HFF-Myc (cell line): Measurements from ENCODE around the gene PDAP1.
A peak's percentile ranks its signal among the peaks of the same experiment; 100 is the strongest.

Experiments used
- DNase-seq: peaks from one replicate; pipeline ENCODE4 v3.0.0-alpha.2; 2011; ENCODE audit warnings: low read depth; ENCODE audit errors: extremely low read depth
- H3K4me3 ChIP-seq: replicated peaks from 2 replicates; pipeline ENCODE4 v1.5.1; 2011; ENCODE audit warnings: low read depth, mild to moderate bottlenecking, control low read depth, low read length
- TF ChIP-seq, protein P1 (sequence below): IDR thresholded peaks from 2 replicates; pipeline ENCODE4 v1.5.1; 2012; ENCODE audit warnings: mild to moderate bottlenecking, low read depth, low read length, control low read depth; ENCODE audit errors: missing control alignments

Gene PDAP1, protein sequence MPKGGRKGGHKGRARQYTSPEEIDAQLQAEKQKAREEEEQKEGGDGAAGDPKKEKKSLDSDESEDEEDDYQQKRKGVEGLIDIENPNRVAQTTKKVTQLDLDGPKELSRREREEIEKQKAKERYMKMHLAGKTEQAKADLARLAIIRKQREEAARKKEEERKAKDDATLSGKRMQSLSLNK

DNA sequence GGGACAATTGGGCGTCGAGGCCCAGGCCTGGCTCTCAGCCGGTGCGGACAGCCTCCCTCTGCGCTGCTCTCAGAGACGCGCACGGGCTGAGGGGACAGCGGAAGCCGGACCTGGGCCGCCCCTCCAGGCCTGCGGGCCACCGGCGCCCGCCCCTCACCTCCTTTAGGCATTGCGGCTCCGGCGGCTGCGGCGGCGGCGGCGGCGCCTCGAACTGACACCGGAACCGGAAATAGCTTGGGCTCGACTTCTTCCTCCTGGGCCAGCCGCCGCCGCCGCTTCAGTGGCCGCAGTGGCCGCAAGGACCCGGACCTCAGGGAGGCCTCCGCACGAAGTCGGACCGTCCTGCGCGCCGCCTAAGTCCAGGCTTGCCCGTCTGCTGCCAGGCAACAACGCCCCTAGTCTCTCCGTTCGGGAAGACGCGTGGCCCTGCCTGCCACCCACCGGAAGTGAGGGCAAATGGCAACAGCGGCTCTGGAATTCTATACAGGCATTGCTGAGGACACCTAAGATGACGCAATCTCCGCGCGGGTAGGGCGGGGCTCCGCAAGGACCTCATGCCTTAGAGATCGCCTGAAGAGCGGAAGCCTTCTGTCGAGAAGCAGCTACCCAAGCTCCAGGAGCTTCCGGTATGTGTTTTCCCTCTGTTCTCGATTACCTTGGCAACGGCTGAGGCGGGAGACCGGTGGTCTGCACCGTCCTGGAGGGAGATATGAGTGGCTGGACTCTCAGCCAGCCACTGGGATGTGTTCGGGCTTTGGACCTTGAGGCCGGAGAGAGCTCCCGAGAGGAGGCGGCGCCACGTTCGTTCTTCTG lies at the start of gene PDAP1, which contains the start of gene BUD31:
Gene PDAP1, minus strand, starts transcription at position 219 of the 813 bp plus-strand sequence. Its CDS starts 49 bp downstream, at position 170.
Gene BUD31, plus strand, starts transcription at position 591 of the 813 bp plus-strand sequence. CDS start 2,124 bp downstream, outside the sequence.
- peak; percentile 85 for DNase-seq
- TF ChIP-seq, protein P1, sequence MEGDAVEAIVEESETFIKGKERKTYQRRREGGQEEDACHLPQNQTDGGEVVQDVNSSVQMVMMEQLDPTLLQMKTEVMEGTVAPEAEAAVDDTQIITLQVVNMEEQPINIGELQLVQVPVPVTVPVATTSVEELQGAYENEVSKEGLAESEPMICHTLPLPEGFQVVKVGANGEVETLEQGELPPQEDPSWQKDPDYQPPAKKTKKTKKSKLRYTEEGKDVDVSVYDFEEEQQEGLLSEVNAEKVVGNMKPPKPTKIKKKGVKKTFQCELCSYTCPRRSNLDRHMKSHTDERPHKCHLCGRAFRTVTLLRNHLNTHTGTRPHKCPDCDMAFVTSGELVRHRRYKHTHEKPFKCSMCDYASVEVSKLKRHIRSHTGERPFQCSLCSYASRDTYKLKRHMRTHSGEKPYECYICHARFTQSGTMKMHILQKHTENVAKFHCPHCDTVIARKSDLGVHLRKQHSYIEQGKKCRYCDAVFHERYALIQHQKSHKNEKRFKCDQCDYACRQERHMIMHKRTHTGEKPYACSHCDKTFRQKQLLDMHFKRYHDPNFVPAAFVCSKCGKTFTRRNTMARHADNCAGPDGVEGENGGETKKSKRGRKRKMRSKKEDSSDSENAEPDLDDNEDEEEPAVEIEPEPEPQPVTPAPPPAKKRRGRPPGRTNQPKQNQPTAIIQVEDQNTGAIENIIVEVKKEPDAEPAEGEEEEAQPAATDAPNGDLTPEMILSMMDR = no peak

GRCh38 chr7:99457650-99458493 lies 49.5 kb upstream of the PDAP1 start:
- no peak overlapping the region for H3K4me3 ChIP-seq
- TF ChIP-seq, protein P1 = no peak
- no peak for DNase-seq

More for the DNA sequence above, at the start of gene PDAP1, which contains the start of gene BUD31:
- H3K4me3 ChIP-seq = peak within 1 kb of the TSS; percentile 99

DNA sequence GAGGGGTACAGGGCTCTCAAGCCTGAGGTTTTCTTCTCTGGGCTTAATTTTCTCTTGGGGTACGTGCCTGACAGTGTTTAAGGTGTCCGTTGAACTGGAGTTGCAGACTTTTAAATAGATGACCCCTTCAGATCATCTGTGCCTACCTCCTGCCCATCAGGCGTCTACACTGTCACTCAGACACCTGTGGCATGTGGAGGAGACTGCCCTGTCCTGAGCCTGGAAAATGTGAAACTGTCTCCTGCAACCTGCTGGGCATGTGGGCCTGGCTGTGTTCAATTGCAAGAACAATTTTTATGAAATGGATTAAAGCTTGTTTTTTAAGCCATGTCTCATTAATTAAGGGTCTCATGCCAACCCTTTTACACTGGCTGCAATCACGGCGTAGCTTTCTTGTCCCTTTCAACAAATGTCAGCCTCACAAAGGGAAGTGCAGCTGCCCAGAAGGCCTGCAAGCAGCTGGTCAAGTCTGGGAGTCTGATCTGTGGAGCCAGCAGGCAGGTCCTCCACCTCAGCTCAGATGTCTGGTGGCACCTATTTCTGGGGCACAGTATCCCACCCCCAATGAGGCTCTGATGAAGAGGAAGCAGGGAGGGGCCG lies 48.8 kb upstream of the PDAP1 start:
- no peak overlapping the region for H3K4me3 ChIP-seq
- TF ChIP-seq, protein P1 = no peak
- DNase-seq = no peak

DNA sequence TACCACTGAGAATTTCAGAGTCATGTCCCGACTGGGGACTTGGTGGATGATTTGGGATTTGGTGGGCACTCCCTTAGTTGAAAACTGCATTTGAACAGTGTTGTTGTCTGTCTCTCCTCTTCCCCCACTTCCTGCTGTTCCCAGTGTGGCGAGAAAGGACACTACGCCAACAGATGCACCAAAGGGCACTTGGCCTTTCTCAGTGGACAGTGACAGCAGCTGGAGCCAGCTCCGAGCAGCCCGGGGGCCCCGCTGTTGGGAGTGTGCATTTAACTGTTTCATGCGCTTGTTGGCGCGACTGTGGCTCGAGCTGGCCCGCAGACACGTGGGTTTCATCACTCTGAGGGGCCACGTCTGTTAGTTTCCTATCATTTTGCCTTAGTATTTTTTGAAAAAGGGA lies 47.9 kb upstream of the PDAP1 start:
- DNase-seq = no peak
- H3K4me3 ChIP-seq = no peak overlapping the region
- TF ChIP-seq, protein P1 = no peak

DNA sequence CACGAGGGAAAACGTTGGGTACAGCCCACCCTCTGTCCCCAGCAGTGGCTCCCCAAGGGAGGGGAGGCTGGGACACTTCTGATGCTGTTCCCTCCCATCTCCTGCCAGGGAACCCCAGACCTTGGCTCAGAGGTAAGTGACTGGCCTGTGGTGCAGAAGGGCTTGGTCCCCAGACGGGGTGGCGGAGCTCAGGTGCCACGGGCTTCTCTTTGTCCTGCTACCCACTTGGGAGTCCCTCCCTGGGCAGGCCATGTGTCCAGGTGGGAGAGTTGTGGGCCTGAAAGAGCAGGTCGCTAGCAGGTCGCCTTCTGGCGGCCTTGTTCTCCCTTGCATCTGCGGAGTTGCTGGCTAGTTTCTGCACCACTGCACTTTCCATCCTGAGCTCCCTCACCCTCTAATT lies 47.5 kb upstream of the PDAP1 start:
- H3K4me3 ChIP-seq = no peak overlapping the region
- TF ChIP-seq, protein P1 = no peak
- no peak for DNase-seq

DNA sequence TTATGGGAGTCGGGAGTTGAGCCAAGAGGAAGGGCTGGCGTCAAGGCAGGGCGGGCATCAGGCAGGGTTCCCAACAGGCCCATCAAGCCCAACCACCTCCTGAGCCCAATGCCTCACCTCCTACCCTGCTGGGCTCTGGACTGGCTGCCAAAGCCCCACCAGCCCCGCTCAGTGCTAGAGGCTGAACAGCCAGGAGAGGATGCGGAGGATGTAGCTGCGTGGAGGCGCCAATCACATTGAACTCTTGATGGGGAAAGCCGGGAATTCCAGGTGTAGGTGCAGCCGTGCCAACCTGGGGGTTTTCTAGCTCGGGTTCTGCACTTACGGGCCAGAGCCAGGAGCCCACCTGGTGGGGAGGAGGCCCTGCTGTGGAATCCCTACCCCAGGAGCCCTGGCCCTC lies 44.7 kb upstream of the PDAP1 start:
- H3K4me3 ChIP-seq = no peak overlapping the region
- no peak for DNase-seq
- TF ChIP-seq, protein P1 = no peak
